Measurements from ENCODE around the gene TMEM202.

DNA sequence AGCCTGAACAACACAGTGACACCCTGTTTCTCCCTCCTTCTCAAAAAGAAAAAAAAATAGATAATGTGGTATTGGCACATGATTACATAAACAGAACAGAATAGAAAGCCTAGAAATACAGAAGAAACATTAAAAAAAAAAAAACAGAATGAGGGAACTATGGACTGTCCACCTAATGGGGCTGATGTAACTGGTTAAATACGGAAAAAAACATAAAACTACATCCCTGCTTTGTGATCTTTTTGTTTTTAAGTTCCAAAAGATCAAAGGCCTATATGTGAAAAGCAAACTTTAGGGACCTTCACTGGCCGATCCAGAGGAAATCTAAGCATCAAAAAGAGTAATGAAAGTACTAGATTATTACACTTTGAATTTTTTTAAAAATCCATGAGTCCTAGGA lies 17.2 kb downstream of the TMEM202 start:
- TF ChIP-seq, protein P1, sequence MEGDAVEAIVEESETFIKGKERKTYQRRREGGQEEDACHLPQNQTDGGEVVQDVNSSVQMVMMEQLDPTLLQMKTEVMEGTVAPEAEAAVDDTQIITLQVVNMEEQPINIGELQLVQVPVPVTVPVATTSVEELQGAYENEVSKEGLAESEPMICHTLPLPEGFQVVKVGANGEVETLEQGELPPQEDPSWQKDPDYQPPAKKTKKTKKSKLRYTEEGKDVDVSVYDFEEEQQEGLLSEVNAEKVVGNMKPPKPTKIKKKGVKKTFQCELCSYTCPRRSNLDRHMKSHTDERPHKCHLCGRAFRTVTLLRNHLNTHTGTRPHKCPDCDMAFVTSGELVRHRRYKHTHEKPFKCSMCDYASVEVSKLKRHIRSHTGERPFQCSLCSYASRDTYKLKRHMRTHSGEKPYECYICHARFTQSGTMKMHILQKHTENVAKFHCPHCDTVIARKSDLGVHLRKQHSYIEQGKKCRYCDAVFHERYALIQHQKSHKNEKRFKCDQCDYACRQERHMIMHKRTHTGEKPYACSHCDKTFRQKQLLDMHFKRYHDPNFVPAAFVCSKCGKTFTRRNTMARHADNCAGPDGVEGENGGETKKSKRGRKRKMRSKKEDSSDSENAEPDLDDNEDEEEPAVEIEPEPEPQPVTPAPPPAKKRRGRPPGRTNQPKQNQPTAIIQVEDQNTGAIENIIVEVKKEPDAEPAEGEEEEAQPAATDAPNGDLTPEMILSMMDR (IDR thresholded peaks at IDR 0.05), result no peak
- TF ChIP-seq POLR2A (IDR thresholded peaks at IDR 0.05), result no peak

Measured in adrenal gland (tissue), 5 donors.